ENCODE measurements around the gene C17orf107. TPM values are rescaled to one million over a fixed set of nuclear protein-coding genes. Genes with fewer than 3 reads are reported as not detected.
A peak's percentile ranks its signal among the peaks of the same experiment; 100 is the strongest.

The C17orf107 gene
- total RNA-seq, 4 donors from 2014 or later = 0.10 to 0.33 TPM; not detected in 2

DNA sequence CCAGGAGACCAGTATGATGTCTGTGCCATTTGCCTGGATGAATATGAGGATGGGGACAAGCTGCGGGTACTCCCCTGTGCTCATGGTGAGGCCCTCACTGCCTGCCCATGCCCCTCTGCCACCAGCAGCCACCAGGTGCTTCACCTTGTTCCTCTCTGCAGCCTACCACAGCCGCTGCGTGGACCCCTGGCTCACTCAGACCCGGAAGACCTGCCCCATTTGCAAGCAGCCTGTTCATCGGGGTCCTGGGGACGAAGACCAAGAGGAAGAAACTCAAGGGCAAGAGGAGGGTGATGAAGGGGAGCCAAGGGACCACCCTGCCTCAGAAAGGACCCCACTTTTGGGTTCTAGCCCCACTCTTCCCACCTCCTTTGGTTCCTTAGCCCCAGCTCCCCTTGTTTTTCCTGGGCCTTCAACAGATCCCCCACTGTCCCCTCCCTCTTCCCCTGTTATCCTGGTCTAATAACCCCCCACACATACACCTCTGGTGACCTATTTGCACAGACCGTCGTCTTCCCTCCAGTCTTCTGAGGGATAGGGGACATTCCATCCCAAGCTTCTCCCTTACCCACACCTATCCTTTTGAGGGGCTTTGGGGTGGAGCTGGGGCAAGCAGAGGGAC lies 45.3 kb downstream of the C17orf107 start:
- Histone ChIP-seq H3K27me3 (no peaks in the 10 kb centered on the region), H3K27ac (peak overlapping the region; percentile 96 to 100 (median 98)), H3K9me3 (no peaks in the 10 kb centered on the region), H3K4me3 (peak overlapping the region in 2 of 4 donors; percentile 6 to 9), H3K4me1 (peaks cover 39 to 41% of the 10 kb centered on the region in 2 donors), H3K36me3 (peaks cover 0 to 40% of the 10 kb centered on the region in 2 donors)
- no peak for TF ChIP-seq POLR2A (IDR thresholded peaks at IDR 0.05)
- TF ChIP-seq, protein P1, sequence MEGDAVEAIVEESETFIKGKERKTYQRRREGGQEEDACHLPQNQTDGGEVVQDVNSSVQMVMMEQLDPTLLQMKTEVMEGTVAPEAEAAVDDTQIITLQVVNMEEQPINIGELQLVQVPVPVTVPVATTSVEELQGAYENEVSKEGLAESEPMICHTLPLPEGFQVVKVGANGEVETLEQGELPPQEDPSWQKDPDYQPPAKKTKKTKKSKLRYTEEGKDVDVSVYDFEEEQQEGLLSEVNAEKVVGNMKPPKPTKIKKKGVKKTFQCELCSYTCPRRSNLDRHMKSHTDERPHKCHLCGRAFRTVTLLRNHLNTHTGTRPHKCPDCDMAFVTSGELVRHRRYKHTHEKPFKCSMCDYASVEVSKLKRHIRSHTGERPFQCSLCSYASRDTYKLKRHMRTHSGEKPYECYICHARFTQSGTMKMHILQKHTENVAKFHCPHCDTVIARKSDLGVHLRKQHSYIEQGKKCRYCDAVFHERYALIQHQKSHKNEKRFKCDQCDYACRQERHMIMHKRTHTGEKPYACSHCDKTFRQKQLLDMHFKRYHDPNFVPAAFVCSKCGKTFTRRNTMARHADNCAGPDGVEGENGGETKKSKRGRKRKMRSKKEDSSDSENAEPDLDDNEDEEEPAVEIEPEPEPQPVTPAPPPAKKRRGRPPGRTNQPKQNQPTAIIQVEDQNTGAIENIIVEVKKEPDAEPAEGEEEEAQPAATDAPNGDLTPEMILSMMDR (IDR thresholded peaks at IDR 0.05 in 4 of 5, conservative IDR thresholded peaks at IDR 0.05 in 1 of 5) = no peak
- intact Hi-C loops (cut with DNase I; ENCODE audit: low total_unique reads) = no loop called here
- in situ Hi-C loops (cut with MboI; ENCODE audit: low sequenced_read_pairs in 4 of 4) = no loop called here
- ATAC-seq (no peak), DNase-seq (no peak)

DNA sequence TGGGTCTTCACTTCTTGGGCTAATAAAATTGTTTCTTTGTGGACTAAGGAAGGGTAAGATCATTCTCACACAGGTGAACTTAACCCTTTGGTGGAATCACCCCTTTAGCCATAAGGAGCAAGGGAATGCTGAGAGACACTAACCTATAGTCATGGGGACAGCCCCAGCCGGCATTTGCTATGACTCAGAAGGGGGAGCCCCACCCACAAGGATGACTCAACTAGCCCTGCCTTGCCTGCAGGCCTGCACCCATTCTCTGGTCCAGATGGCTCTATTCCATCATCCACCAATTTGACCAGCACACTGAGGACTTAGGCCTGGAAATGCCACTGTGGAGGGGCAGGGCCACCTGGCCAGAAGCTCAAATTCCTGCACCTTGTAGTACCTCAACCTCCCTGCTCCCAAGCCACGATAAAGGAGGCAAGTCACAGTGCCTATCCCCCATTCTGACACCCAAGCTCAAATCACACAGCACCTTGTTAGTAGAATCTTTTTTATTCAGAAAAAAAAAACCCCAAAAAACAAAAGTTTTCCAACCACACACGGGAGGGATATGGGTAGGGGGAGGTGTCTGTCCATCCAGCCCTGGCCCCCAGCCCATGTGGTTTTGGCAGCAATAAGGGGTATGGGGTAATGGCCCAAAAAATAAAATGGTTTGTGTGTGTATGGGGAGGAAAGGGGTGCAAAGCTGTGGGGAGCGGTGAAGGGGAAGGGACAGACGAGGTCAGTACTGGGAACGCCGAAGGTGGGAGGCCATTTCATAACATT lies 46.0 kb downstream of the C17orf107 start:
- Histone ChIP-seq H3K27me3 (no peaks in the 10 kb centered on the region), H3K4me3 (peak overlapping the region; percentile 6 to 96 (median 30)), H3K4me1 (peaks cover 41 to 44% of the 10 kb centered on the region in 2 donors), H3K36me3 (peaks cover 0 to 40% of the 10 kb centered on the region in 2 donors), H3K27ac (peak overlapping the region; percentile 96 to 100 (median 98)), H3K9me3 (no peaks in the 10 kb centered on the region)
- no peak for TF ChIP-seq POLR2A (IDR thresholded peaks at IDR 0.05)
- TF ChIP-seq, protein P1 (IDR thresholded peaks at IDR 0.05 in 4 of 5, conservative IDR thresholded peaks at IDR 0.05 in 1 of 5) = no peak
- intact Hi-C loops (cut with DNase I; ENCODE audit: low total_unique reads) = no loop called here
- ATAC-seq (peak; percentile 34 to 41), DNase-seq (peak; percentile 84 to 93)
- in situ Hi-C loops (cut with MboI; ENCODE audit: low sequenced_read_pairs in 4 of 4) = no loop called here

DNA sequence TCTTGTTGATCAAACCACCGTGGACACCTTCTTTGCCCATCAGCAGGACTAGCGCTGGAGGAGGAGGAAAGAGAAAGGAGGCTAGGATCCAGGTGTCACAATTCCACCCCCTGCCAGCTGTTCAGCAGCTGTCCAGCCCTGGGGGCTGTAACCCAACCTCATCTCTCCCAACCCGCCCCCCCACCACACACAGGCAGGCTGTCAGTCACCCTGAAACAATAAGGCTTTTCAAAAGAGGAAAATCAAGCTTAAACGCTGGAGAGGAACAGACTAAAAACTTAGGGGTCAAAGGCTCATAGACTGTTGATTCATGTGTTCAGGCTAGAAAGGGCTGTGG lies 46.6 kb downstream of the C17orf107 start:
- H3K27me3 ChIP-seq = no peaks in the 10 kb centered on the region
- in situ Hi-C loops (cut with MboI; ENCODE audit: low sequenced_read_pairs in 4 of 4) = no loop called here
- H3K27ac ChIP-seq = peak overlapping the region; percentile 96 to 100 (median 98)
- no peak for TF ChIP-seq POLR2A (IDR thresholded peaks at IDR 0.05)
- TF ChIP-seq, protein P1 (IDR thresholded peaks at IDR 0.05 in 4 of 5, conservative IDR thresholded peaks at IDR 0.05 in 1 of 5) = no peak
- H3K4me3 ChIP-seq = peak overlapping the region in 3 of 4 donors; percentile 6 to 99 (median 96)
- no peaks in the 10 kb centered on the region for H3K9me3 ChIP-seq
- intact Hi-C loops (cut with DNase I; ENCODE audit: low total_unique reads) = no loop called here
- no peak for DNase-seq
- ATAC-seq = no peak
- peaks cover 0 to 40% of the 10 kb centered on the region in 2 donors for H3K36me3 ChIP-seq
- H3K4me1 ChIP-seq = peaks cover 45 to 46% of the 10 kb centered on the region in 2 donors

DNA sequence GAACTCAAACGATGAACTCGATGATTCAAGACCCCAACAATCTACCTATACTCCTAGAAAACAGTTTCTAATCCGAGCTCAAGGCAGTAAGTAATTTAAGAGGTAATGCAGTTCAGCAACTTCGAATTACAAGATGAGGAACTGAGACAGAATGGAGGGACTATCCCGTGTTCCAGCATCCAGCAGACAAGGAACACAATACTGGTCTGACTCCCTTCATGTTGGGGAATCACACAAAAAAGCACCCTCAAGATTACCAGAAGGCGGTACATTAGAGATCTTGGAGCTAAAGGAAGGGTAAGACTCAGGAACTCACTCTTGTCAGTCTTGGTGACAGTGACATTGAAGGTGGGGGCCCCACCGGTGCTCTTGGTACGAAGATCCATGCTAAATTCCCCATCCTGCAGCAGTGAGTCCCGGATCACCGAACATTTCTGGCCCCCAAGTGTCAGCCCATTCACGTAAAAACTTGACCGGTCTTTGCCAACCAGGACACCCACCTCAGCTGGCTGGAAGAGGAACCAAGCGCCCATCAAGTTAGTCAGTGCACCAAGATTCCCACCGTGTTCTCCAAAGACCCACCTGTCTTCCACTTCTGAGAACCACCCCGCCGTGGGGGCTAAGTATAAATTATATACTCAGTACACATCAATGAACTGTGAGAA lies 47.1 kb downstream of the C17orf107 start:
- peaks cover 0 to 40% of the 10 kb centered on the region in 2 donors for H3K36me3 ChIP-seq
- H3K9me3 ChIP-seq = no peaks in the 10 kb centered on the region
- TF ChIP-seq, protein P1 (IDR thresholded peaks at IDR 0.05 in 4 of 5, conservative IDR thresholded peaks at IDR 0.05 in 1 of 5) = no peak
- no peak for TF ChIP-seq POLR2A (IDR thresholded peaks at IDR 0.05)
- H3K4me3 ChIP-seq = peak overlapping the region; percentile 85 to 99 (median 96)
- ATAC-seq (no peak), DNase-seq (no peak)
- H3K27ac ChIP-seq = peak overlapping the region; percentile 96 to 100 (median 98)
- H3K27me3 ChIP-seq = no peaks in the 10 kb centered on the region
- peaks cover 45 to 46% of the 10 kb centered on the region in 2 donors for H3K4me1 ChIP-seq
- in situ Hi-C loops (cut with MboI; ENCODE audit: low sequenced_read_pairs in 4 of 4) = no loop called here
- intact Hi-C loops (cut with DNase I; ENCODE audit: low total_unique reads) = no loop called here
